HG03571 (cell line): Measurements from ENCODE around the gene KIF27.
"Not testable (repeated sequence)": the region's sequence is repeated elsewhere in the genome, so short reads cannot be mapped to it uniquely, and the experiment has no call there.

Source experiments
- ATAC-seq: cut with Tn5 transposase; IDR thresholded peaks from one replicate; pipeline ENCODE4 v1.9.1; 2021; ENCODE audit not compliant: unreplicated experiment

KIF27 gene

GRCh38 chr9:83932011-83932410, 10.8 kb upstream of the KIF27 start:
- ATAC-seq = no peak

- ATAC-seq = no peak
Observed at GRCh38 chr9:83930881-83931280, 9.6 kb upstream of the KIF27 start.

GRCh38 chr9:83927591-83927990, 6.4 kb upstream of the KIF27 start:
- ATAC-seq = no peak

GRCh38 chr9:83920469-83920926, 734 bp downstream of the KIF27 start:
- ATAC-seq = peak; percentile 19

GRCh38 chr9:83919111-83919510, 2.1 kb downstream of the KIF27 start:
- ATAC-seq = no peak

- peak; percentile 69 for ATAC-seq
Observed at GRCh38 chr9:83912194-83912593, 9.0 kb downstream of the KIF27 start.

GRCh38 chr9:83906144-83906543, 15.1 kb downstream of the KIF27 start:
- no peak for ATAC-seq

- not testable (repeated sequence) for ATAC-seq
Observed at GRCh38 chr9:83900615-83901014, 20.6 kb downstream of the KIF27 start.

- not testable (repeated sequence) for ATAC-seq
Observed at GRCh38 chr9:83894301-83894700, 26.9 kb downstream of the KIF27 start.

- not testable (repeated sequence) for ATAC-seq
Observed at GRCh38 chr9:83886498-83886897, 34.7 kb downstream of the KIF27 start.

GRCh38 chr9:83885559-83886240, 35.5 kb downstream of the KIF27 start:
- not testable (repeated sequence) for ATAC-seq

- ATAC-seq = not testable (repeated sequence)
Observed at GRCh38 chr9:83881687-83882408, 39.4 kb downstream of the KIF27 start.

GRCh38 chr9:83875559-83875958, 45.7 kb downstream of the KIF27 start:
- not testable (repeated sequence) for ATAC-seq

- peak; percentile 81 for ATAC-seq
Observed at GRCh38 chr9:83849895-83850294, 71.3 kb downstream of the KIF27 start.

- ATAC-seq = not testable (repeated sequence)
Observed at GRCh38 chr9:83837070-83837643, 84.1 kb downstream of the KIF27 start.

- not testable (repeated sequence) for ATAC-seq
Observed at GRCh38 chr9:83830426-83831071, 90.7 kb downstream of the KIF27 start.

- not testable (repeated sequence) for ATAC-seq
Observed at GRCh38 chr9:83824986-83825623, 96.1 kb downstream of the KIF27 start.

GRCh38 chr9:83817356-83818278, 103.6 kb downstream of the KIF27 start, which contains the start of gene GKAP1:
Gene GKAP1 (minus strand): TSS chr9:83817769. CDS start chr9:83806517, 11,252 bp downstream.
- peak; percentile 84 for ATAC-seq

- not testable (repeated sequence) for ATAC-seq
Observed at GRCh38 chr9:83817011-83817355, 104.2 kb downstream of the KIF27 start.

GRCh38 chr9:83815120-83815519, 106.1 kb downstream of the KIF27 start:
- ATAC-seq = not testable (repeated sequence)
